Gastroesophageal sphincter (tissue), 3 donors: ENCODE measurements around the gene TRABD.

Experiments used
- CTCF ChIP-seq, 4 experiments: fragments of 200-600 bp in 2 of 4; fragments of 450-650 bp in 2 of 4; sonication (generic) in 1 of 4; IDR thresholded peaks; one replicate each; pipeline ENCODE4 v1.5.1; 2017 to 2019; ENCODE audit warnings: antibody characterized with exemption in 4 of 4, mild to moderate bottlenecking in 2 of 4, moderate library complexity in 2 of 4
- POLR2A ChIP-seq, 2 donors: fragments of 450-650 bp; IDR thresholded peaks; one replicate each; pipeline ENCODE4 v1.6.1; 2017; ENCODE audit warnings: antibody characterized with exemption in 2 of 2, mild to moderate bottlenecking in 2 of 2, moderate library complexity in 1 of 2

- TF ChIP-seq POLR2A (IDR thresholded peaks at IDR 0.05) (no peak), CTCF (IDR thresholded peaks at IDR 0.05) (no peak)
These were observed 44.3 kb upstream of the TRABD start for GRCh38 chr22:50141462-50141861.
